K562 (cell line): ENCODE results near the gene MAP4K4. TPM values are rescaled to one million over a fixed set of nuclear protein-coding genes. Genes with fewer than 3 reads are reported as not detected.

Source experiments
- ARID2 ChIP-seq: fragments of 450-650 bp; IDR thresholded peaks from 2 replicates; pipeline ENCODE4 v1.6.1; 2017; ENCODE audit warnings: antibody characterized with exemption, mild to moderate bottlenecking
- ELF1 ChIP-seq: fragments of 200-800 bp; sonication (Bioruptor generic); IDR thresholded peaks from 2 replicates; pipeline ENCODE4 v1.6.1; 2016; ENCODE audit warnings: missing genetic modification characterization, missing compliant biosample characterization
- HNRNPL ChIP-seq: fragments of 200-400 bp; formaldehyde crosslinking; IDR thresholded peaks from 2 replicates; pipeline ENCODE4 v1.6.1; 2017; ENCODE audit warnings: low read depth, mild to moderate bottlenecking, low read length
- JUND ChIP-seq, 2 experiments: IDR thresholded peaks; 2 replicates in 1 of 2; 3 replicates in 1 of 2; pipeline ENCODE4 v1.6.1; 2011; ENCODE audit warnings: borderline replicate concordance in 2 of 2, low read depth in 2 of 2, low read length in 2 of 2, improper control_type of control experiment in 1 of 2, missing biosample characterization in 1 of 2, missing genetic modification characterization in 1 of 2, missing genetic modification reagents in 1 of 2
- KDM5B ChIP-seq: fragments of 200-600 bp; sonication (generic); IDR thresholded peaks from 2 replicates; pipeline ENCODE4 v1.6.1; 2012; ENCODE audit warnings: low read depth, mild to moderate bottlenecking, moderate library complexity, low read length, control low read depth, inconsistent platforms; ENCODE audit not compliant: insufficient replicate concordance
- MECOM ChIP-seq: fragments of 250-450 bp; sonication (Bioruptor Pico); IDR thresholded peaks from 2 replicates; pipeline ENCODE4 v1.8.0; 2022; ENCODE audit warnings: inconsistent platforms
- MYC ChIP-seq, 2 experiments: fragments of 250-450 bp in 1 of 2; sonication (Bioruptor Pico) in 1 of 2; IDR thresholded peaks; 2 replicates each; pipeline versions ENCODE4 v1.5.1 to v1.6.1; 2012 to 2021; ENCODE audit warnings: low read depth in 2 of 2, borderline replicate concordance in 1 of 2, improper control_type of control experiment in 1 of 2, low read length in 1 of 2, mild to moderate bottlenecking in 1 of 2, moderate library complexity in 1 of 2
- NRF1 ChIP-seq, 2 experiments: fragments of 450-650 bp; IDR thresholded peaks in 1 of 2; conservative IDR thresholded peaks in 1 of 2; 2 replicates each; pipeline ENCODE4 v1.6.1; 2014; ENCODE audit warnings: mild to moderate bottlenecking in 2 of 2
- RAD21 ChIP-seq, 2 experiments: fragments of 250-450 bp in 1 of 2; fragments of 450-650 bp in 1 of 2; sonication (Bioruptor Pico) in 1 of 2; formaldehyde crosslinking in 1 of 2; IDR thresholded peaks in 1 of 2; conservative IDR thresholded peaks in 1 of 2; 2 replicates each; pipeline versions ENCODE4 v1.4.0 to v1.8.0; 2020 to 2022; ENCODE audit warnings: mild to moderate bottlenecking in 2 of 2, moderate library complexity in 1 of 2
- RBFOX2 ChIP-seq: fragments of 200-400 bp; formaldehyde crosslinking; IDR thresholded peaks from 2 replicates; pipeline ENCODE4 v1.6.1; 2017; ENCODE audit warnings: low read depth, mild to moderate bottlenecking, low read length, moderate library complexity
- SMARCE1 ChIP-seq: fragments of 450-650 bp; IDR thresholded peaks from 2 replicates; pipeline ENCODE4 v1.7.1; 2016; ENCODE audit warnings: mild to moderate bottlenecking
- TAF7 ChIP-seq: fragments of 450-650 bp; IDR thresholded peaks from 2 replicates; pipeline ENCODE4 v1.6.1; 2016; ENCODE audit warnings: missing genetic modification characterization, missing compliant biosample characterization
- TARDBP ChIP-seq: fragments of 450-650 bp; IDR thresholded peaks from 2 replicates; pipeline ENCODE4 v1.6.1; 2016
- THRA ChIP-seq: fragments of 450-650 bp; IDR thresholded peaks from 2 replicates; pipeline ENCODE4 v1.6.1; 2017; ENCODE audit warnings: mild to moderate bottlenecking, moderate library complexity
- UBTF ChIP-seq, 2 experiments: IDR thresholded peaks; 2 replicates each; pipeline ENCODE4 v1.6.1; 2012; ENCODE audit warnings: improper control_type of control experiment in 2 of 2, low read depth in 2 of 2, low read length in 2 of 2, borderline replicate concordance in 1 of 2
- ZKSCAN1 ChIP-seq: fragments of 150-350 bp; IDR thresholded peaks from 2 replicates; pipeline ENCODE4 v1.6.1; 2016; ENCODE audit warnings: low read depth, low read length
- ZNF24 ChIP-seq: fragments of 450-650 bp; IDR thresholded peaks from 2 replicates; pipeline ENCODE4 v1.6.1; 2016
- polyA plus RNA-seq, 8 experiments: library from polyadenylated mRNA; depleted of rRNA in 4 of 8; stranded (reverse) in 5 of 8; unstranded in 3 of 8; fragments of >200 nt; fragmentation: Nextera tagmentation in 2 of 8; fragmentation: Illumina TruSeq in 1 of 8; extraction: Ambion mirVana in 2 of 8; extraction: Trizol in 1 of 8; gene quantifications; 2 replicates each; pipeline versions ENCODE4 v1.2.1 to v1.2.3, GENCODE V29; 2011 to 2014; ENCODE audit warnings: inconsistent platforms in 1 of 8, missing spikeins in 1 of 8
- total RNA-seq, 7 experiments: library from RNA; depleted of rRNA in 6 of 7; stranded (reverse); fragments of >200 nt in 6 of 7; fragmentation: Illumina TruSeq in 2 of 7; extraction: Trizol in 2 of 7; gene quantifications; 2 replicates each; pipeline versions ENCODE4 v1.2.1 to v1.2.3, GENCODE V29; 2011 to 2021; ENCODE audit warnings: low replicate concordance in 1 of 7
- TF ChIP-seq, protein P1 (sequence below), 2 experiments: fragments of 250-450 bp in 1 of 2; fragments of 450-650 bp in 1 of 2; sonication (Bioruptor Pico) in 1 of 2; IDR thresholded peaks; 2 replicates each; pipeline versions ENCODE4 v1.6.1 to v1.8.0; 2016 to 2021; ENCODE audit warnings: mild to moderate bottlenecking in 2 of 2, moderate library complexity in 2 of 2, missing compliant biosample characterization in 1 of 2, missing genetic modification characterization in 1 of 2
- TF ChIP-seq, protein P2 (sequence below): conservative IDR thresholded peaks from 2 replicates; pipeline ENCODE4 v1.6.1; 2011; ENCODE audit warnings: low read depth, mild to moderate bottlenecking, low read length; ENCODE audit not compliant: control insufficient read depth

The MAP4K4 gene
- total and polyA plus RNA-seq, 9 of the 15 experiments (the other 6 are each of a cell fraction or from before 2014, with no cell fraction given), result 7.6 to 76.4 (median 50.6) TPM

- TF ChIP-seq SMARCE1 (0 out of 2 replicates have a peak, but pooled peaks have one; percentile 33), KDM5B (peak; percentile 79), THRA (no peak), ELF1 (0 out of 2 replicates have a peak, but pooled peaks have one; percentile 33), TAF7 (tag) (peak; percentile 54; the same call in 1 of the 2 replicates), TARDBP (0 out of 2 replicates have a peak, but pooled peaks have one; percentile 24), NRF1 (conservative IDR thresholded peaks at IDR 0.05 in 1 of 2, IDR thresholded peaks at IDR 0.05 in 1 of 2) (peak in 1 of 2 experiments; percentile 53; a peak in 2 of 4 replicates), RAD21 (CRISPR knock-in tag; conservative IDR thresholded peaks at IDR 0.05 in 1 of 2, IDR thresholded peaks at IDR 0.05 in 1 of 2) (0 out of 4 replicates have a peak, but pooled peaks have one; percentile 4 to 6), ARID2 (no peak), RBFOX2 (peak; percentile 92), HNRNPL (peak; percentile 51; the same call in 1 of the 2 replicates), ZKSCAN1 (no peak), MECOM (no peak), JUND (IDR thresholded peaks at IDR 0.05; ENCODE audit: borderline replicate concordance, low read depth, low read length) (peak; percentile 33; the same call in 1 of the 2 replicates), JUND (tag; IDR thresholded peaks at IDR 0.05; ENCODE audit: borderline replicate concordance, low read depth, low read length) (no peak), UBTF (IDR thresholded peaks at IDR 0.05; ENCODE audit: borderline replicate concordance in 1 of 2, low read depth in 2 of 2, low read length in 2 of 2) (peak in 1 of 2 experiments; percentile 48; a peak in 1 of 4 replicates), MYC (IDR thresholded peaks at IDR 0.05; ENCODE audit: low read depth, low read length) (peak; percentile 72), MYC (CRISPR knock-in tag; IDR thresholded peaks at IDR 0.05; ENCODE audit: borderline replicate concordance, low read depth) (no peak), ZNF24 (0 out of 2 replicates have a peak, but pooled peaks have one; percentile 28)
- TF ChIP-seq, protein P1, sequence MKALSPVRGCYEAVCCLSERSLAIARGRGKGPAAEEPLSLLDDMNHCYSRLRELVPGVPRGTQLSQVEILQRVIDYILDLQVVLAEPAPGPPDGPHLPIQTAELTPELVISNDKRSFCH (CRISPR knock-in tag; IDR thresholded peaks at IDR 0.05), result no peak
- TF ChIP-seq, protein P1 (tag; IDR thresholded peaks at IDR 0.05), result 0 out of 2 replicates have a peak, but pooled peaks have one; percentile 41
- TF ChIP-seq, protein P2, sequence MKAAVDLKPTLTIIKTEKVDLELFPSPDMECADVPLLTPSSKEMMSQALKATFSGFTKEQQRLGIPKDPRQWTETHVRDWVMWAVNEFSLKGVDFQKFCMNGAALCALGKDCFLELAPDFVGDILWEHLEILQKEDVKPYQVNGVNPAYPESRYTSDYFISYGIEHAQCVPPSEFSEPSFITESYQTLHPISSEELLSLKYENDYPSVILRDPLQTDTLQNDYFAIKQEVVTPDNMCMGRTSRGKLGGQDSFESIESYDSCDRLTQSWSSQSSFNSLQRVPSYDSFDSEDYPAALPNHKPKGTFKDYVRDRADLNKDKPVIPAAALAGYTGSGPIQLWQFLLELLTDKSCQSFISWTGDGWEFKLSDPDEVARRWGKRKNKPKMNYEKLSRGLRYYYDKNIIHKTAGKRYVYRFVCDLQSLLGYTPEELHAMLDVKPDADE, result 0 out of 2 replicates have a peak, but pooled peaks have one; percentile 60
Observed at GRCh38 chr2:101697124-101698013, at the start of gene MAP4K4 (continued).
